ENCODE data around the gene CSRNP3.

Gene CSRNP3

DNA sequence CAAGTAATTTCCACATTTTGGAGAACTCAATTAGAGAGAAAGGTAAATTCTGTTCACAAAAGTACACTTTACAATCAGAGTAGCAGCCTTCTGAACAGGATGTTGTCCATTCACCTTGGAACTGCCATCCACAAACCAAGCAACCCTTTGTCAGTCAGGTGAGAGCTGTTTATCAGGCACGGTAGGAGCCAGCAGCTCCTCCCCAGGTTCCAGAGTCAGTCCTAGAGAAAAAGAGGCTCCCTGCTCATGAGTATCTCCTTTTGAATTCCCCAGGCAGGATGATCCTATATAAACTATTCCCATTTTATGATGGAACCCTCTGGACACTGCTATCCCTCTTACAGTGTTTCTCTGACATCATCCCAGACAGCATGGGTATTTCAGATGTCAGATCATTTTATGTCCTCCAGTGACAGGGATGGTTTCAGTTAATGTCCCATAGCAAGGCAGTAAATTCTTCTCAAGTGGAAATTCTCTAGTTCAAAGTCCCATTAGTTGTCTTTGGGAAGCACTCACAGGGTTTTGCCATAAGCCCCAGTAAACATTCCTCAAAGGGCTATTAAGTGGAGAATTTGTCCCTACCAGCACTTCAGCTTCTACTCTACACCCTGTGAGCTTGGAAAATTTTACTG is 34.5 kb upstream of the CSRNP3 start:
- TF ChIP-seq Cebpa-rat (IDR thresholded peaks at IDR 0.05) = no peak
- H3K27me3 ChIP-seq = no peaks in the 10 kb centered on the region
- no peaks in the 10 kb centered on the region for H4K20me1 ChIP-seq
- H3K27ac ChIP-seq = no peak overlapping the region
- peaks cover 0 to 4% (median 0%) of the 10 kb centered on the region in 11 experiments; a peak in 2 of 22 replicates for H3K9me3 ChIP-seq (replicated peaks in 1 of 11)
- no peak overlapping the region for H3K4me3 ChIP-seq
- no peak overlapping the region; a peak in 1 of 22 replicates for H3K4me2 ChIP-seq
- no peaks in the 10 kb centered on the region for H3K36me3 ChIP-seq
- H3K4me1 ChIP-seq = peaks cover 6 to 28% (median 15%) of the 10 kb centered on the region in 10 experiments; a peak in 19 of 20 replicates
- no peak overlapping the region for H3K9ac ChIP-seq

DNA sequence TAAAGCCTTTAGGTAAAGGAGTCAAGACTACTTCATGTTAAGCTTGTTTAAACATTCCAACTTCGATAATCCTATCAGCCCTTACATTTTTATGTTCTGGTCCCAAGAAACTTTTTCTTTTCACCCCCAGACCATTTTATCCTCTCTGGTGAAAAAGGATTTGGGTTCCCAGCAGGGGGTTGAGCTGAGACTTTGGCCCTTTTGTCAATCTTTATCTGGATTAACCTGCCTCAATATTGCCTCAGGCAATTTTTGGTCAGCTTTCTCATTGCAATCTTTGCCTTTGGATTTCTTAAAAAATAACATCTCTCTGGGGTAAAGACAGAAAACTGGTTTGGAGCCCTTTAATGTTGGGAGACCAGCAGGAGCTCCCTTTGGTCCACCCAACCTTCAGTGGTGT is 33.9 kb upstream of the CSRNP3 start:
- Histone ChIP-seq H3K27me3 (no peaks in the 10 kb centered on the region), H3K27ac (no peak overlapping the region), H3K4me1 (peaks cover 6 to 34% (median 21%) of the 10 kb centered on the region in 10 experiments; a peak in 19 of 20 replicates), H3K4me3 (no peak overlapping the region), H3K36me3 (no peaks in the 10 kb centered on the region), H3K4me2 (peak overlapping the region in 6 of 11 experiments; percentile 62 to 81 (median 72); a peak in 8 of 22 replicates), H4K20me1 (no peaks in the 10 kb centered on the region), H3K9ac (no peak overlapping the region), H3K9me3 (replicated peaks in 1 of 11) (peaks cover 0 to 4% (median 0%) of the 10 kb centered on the region in 11 experiments; a peak in 2 of 22 replicates)
- no peak for TF ChIP-seq Cebpa-rat (IDR thresholded peaks at IDR 0.05)

DNA sequence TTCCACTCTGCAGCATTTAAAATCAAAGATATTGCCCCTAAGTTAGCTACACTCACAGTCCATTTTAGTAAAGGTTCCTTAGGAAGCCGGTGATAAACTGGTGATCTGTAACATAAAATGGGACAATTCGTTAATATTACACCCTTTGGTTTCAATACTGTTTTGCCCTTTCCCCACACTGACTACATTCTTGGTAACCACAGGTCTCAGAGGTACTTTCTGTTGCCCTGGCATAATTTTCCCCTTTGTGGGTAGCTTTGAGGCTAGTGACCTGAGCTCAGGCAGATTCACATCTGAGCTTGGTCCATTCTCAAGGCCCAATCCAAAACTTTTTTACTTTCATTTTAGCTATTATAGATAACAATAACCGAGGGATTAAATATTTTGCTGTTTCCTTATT is 32.9 kb upstream of the CSRNP3 start:
- H3K4me2 ChIP-seq = peak overlapping the region in 10 of 11 experiments; percentile 45 to 81 (median 64); a peak in 20 of 22 replicates
- H3K27ac ChIP-seq = peak overlapping the region in 1 of 11 experiments; percentile 25; a peak in 2 of 22 replicates
- no peaks in the 10 kb centered on the region for H4K20me1 ChIP-seq
- H3K9ac ChIP-seq = peak overlapping the region in 1 of 11 experiments; percentile 30; a peak in 1 of 22 replicates
- H3K36me3 ChIP-seq = no peaks in the 10 kb centered on the region
- no peaks in the 10 kb centered on the region for H3K27me3 ChIP-seq
- no peak overlapping the region for H3K4me3 ChIP-seq
- no peak for TF ChIP-seq Cebpa-rat (IDR thresholded peaks at IDR 0.05)
- H3K9me3 ChIP-seq (replicated peaks in 1 of 11) = peaks cover 0 to 4% (median 0%) of the 10 kb centered on the region in 11 experiments; a peak in 2 of 22 replicates
- peaks cover 6 to 36% (median 21%) of the 10 kb centered on the region in 10 experiments; a peak in 19 of 20 replicates for H3K4me1 ChIP-seq

DNA sequence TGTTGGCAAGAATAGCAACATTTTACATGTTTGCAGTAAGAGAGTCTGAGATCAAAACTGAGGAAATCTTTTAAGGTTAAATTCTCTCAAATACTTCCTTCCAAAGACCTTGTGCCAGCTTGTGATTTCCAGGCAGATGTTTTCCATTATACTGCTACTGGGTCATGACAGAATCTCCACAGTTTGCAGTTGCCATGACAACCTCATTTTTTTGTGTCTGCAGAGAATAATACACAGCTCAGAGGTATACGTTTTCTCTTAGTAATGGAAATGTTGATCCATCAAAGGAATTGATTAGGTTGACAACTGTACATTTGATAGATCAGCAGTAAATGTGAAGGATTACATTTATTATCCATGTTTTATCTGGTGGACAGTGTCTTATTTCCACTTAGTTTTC is 29.1 kb upstream of the CSRNP3 start:
- H4K20me1 ChIP-seq = no peaks in the 10 kb centered on the region
- H3K4me2 ChIP-seq = peak overlapping the region in 4 of 11 experiments; percentile 6 to 47 (median 38); a peak in 7 of 22 replicates
- H3K9ac ChIP-seq = no peak overlapping the region
- no peak for TF ChIP-seq Cebpa-rat (IDR thresholded peaks at IDR 0.05)
- H3K4me1 ChIP-seq = peaks cover 6 to 58% (median 32%) of the 10 kb centered on the region in 10 experiments; a peak in 19 of 20 replicates
- no peaks in the 10 kb centered on the region for H3K36me3 ChIP-seq
- no peak overlapping the region for H3K27ac ChIP-seq
- peaks cover 0 to 15% (median 5%) of the 10 kb centered on the region in 11 experiments; a peak in 10 of 22 replicates for H3K9me3 ChIP-seq (replicated peaks in 1 of 11)
- no peaks in the 10 kb centered on the region for H3K27me3 ChIP-seq
- H3K4me3 ChIP-seq = no peak overlapping the region

DNA sequence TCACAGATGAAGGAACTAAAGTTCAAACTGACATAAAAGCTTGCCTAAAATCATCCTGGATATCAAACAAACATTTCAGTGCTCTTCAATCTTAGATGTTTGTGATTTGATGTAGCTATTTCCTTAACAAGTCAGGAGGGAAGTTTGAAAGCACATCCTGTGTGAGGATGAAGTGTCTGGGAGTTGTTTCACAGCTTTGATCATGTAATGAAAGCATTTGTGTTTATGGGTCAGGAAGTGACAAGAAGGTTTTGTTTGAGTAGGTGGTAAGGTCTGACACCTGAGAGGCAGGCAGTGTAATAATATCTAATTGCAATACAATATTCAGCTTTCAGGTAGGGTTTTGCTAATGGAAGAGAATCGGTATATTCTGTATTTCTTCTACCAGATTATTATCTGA is 26.0 kb upstream of the CSRNP3 start:
- no peaks in the 10 kb centered on the region for H3K27me3 ChIP-seq
- H3K9ac ChIP-seq = no peak overlapping the region
- H3K36me3 ChIP-seq = no peaks in the 10 kb centered on the region
- H3K4me1 ChIP-seq = peaks cover 0 to 36% (median 19%) of the 10 kb centered on the region in 10 experiments; a peak in 11 of 20 replicates
- H3K4me2 ChIP-seq = peak overlapping the region in 6 of 11 experiments; percentile 18 to 32 (median 25); a peak in 8 of 22 replicates
- H3K4me3 ChIP-seq = no peak overlapping the region
- H3K27ac ChIP-seq = no peak overlapping the region
- no peaks in the 10 kb centered on the region for H4K20me1 ChIP-seq
- H3K9me3 ChIP-seq (replicated peaks in 1 of 11) = peaks cover 0 to 22% (median 10%) of the 10 kb centered on the region in 11 experiments; a peak in 11 of 22 replicates
- TF ChIP-seq Cebpa-rat (IDR thresholded peaks at IDR 0.05) = no peak

DNA sequence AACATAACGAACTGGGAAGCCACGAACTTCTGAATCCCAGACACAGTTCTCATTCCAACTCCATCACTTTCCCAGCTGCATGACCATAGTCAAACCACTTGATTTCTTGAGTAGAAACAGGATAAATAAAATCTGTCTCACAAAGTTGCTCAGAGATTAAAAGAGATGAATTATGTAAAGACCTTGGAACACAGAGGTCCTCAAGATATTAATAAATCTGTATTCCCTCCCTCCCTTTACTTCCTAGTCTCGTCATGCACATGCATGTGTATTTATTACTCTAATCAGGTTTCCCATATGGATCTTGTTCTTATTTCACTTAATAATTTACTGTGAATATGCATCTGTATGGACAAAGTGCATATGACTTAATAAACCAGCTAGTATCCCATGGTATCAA is 21.1 kb upstream of the CSRNP3 start:
- H3K9me3 ChIP-seq (replicated peaks in 1 of 11) = peaks cover 0 to 21% (median 10%) of the 10 kb centered on the region in 11 experiments; a peak in 11 of 22 replicates
- H3K4me2 ChIP-seq = no peak overlapping the region
- H3K27me3 ChIP-seq = no peaks in the 10 kb centered on the region
- no peaks in the 10 kb centered on the region for H3K36me3 ChIP-seq
- H3K9ac ChIP-seq = no peak overlapping the region
- no peak for TF ChIP-seq Cebpa-rat (IDR thresholded peaks at IDR 0.05)
- H3K27ac ChIP-seq = no peak overlapping the region
- peaks cover 0 to 17% (median 5%) of the 10 kb centered on the region in 10 experiments; a peak in 11 of 20 replicates for H3K4me1 ChIP-seq
- no peaks in the 10 kb centered on the region for H4K20me1 ChIP-seq
- H3K4me3 ChIP-seq = no peak overlapping the region

DNA sequence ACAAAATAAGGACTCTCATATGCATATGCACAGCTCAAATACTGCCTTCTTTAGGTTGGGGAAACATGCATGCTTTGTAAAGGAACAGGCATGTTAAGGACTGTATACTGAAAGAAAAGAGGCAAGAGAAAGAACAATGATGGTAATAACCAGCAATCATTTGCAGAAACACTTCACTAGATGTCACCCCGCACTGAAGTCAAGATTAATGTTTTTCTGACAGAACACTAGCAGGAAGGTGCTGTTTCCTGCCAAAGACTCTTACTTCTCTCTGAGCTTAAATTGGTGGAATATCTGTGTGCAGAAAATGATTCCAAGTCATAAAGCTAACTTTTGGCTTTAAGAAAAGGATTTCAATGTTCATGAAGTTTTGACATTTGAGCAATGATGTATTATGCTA is 19.3 kb upstream of the CSRNP3 start:
- no peak for TF ChIP-seq Cebpa-rat (IDR thresholded peaks at IDR 0.05)
- H3K36me3 ChIP-seq = no peaks in the 10 kb centered on the region
- no peak overlapping the region for H3K9ac ChIP-seq
- H3K4me1 ChIP-seq = peaks cover 0 to 5% (median 0%) of the 10 kb centered on the region in 10 experiments; a peak in 1 of 20 replicates
- H3K27ac ChIP-seq = no peak overlapping the region
- no peaks in the 10 kb centered on the region for H4K20me1 ChIP-seq
- H3K9me3 ChIP-seq (replicated peaks in 1 of 11) = peaks cover 0 to 12% (median 6%) of the 10 kb centered on the region in 11 experiments; a peak in 8 of 22 replicates
- no peaks in the 10 kb centered on the region for H3K27me3 ChIP-seq
- no peak overlapping the region for H3K4me2 ChIP-seq
- no peak overlapping the region for H3K4me3 ChIP-seq

DNA sequence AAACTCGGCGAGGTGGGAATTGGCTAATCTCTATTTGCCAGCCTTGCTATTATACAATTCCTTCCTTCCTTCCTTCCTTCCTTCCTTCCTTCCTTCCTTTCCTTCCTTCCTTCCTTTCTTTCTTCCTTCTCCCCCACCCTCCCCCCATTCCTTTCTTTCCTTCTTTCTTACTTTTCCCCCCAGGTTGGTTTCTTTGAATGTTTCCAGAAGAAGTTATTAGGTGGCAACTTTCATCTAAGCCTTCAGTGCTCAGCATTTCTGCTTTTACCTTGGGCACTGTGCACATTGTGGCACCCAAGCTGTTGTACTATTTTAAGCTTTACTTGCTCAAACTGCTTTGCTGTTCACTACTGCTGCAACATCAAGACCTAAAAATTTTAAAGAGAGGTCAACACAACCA is 17.2 kb upstream of the CSRNP3 start:
- no peak overlapping the region for H3K9ac ChIP-seq
- no peak overlapping the region for H3K27ac ChIP-seq
- no peaks in the 10 kb centered on the region for H3K27me3 ChIP-seq
- H3K4me3 ChIP-seq = no peak overlapping the region
- no peaks in the 10 kb centered on the region for H4K20me1 ChIP-seq
- H3K36me3 ChIP-seq = no peaks in the 10 kb centered on the region
- H3K4me2 ChIP-seq = no peak overlapping the region
- no peak for TF ChIP-seq Cebpa-rat (IDR thresholded peaks at IDR 0.05)
- H3K9me3 ChIP-seq (replicated peaks in 1 of 11) = peaks cover 0 to 6% (median 0%) of the 10 kb centered on the region in 11 experiments; a peak in 3 of 22 replicates
- H3K4me1 ChIP-seq = peaks cover 0 to 7% (median 0%) of the 10 kb centered on the region in 10 experiments; a peak in 3 of 20 replicates

DNA sequence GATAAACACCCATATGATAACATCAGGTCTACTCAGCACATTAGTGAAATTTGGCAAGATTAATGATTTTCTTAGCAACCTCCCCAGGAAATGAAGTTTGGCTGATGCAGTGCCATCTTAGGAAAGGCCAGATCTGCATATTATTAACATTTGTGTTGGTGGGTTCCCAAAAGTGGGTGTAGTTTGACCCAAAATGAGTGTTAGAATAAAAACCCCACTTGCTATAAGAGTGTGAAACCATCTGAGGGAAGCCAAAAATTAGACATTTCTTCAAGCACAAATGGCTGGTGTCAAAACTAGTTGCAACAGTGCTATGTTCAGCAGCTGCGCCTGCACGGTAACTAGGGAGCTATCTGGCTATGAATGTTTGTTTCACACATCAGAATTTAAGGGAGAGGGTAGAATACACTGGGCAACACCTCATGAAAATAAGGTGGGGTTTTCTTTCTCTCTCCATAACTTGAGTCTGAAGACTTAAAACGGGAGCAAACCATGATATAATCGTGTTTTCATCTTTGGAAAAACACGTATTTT is 15.9 kb upstream of the CSRNP3 start:
- Histone ChIP-seq H3K36me3 (no peaks in the 10 kb centered on the region), H3K9ac (no peak overlapping the region), H3K4me3 (no peak overlapping the region), H3K4me2 (no peak overlapping the region), H4K20me1 (no peaks in the 10 kb centered on the region), H3K27ac (no peak overlapping the region), H3K4me1 (peaks cover 0 to 7% (median 0%) of the 10 kb centered on the region in 10 experiments; a peak in 3 of 20 replicates), H3K9me3 (replicated peaks in 1 of 11) (peaks cover 0 to 6% (median 0%) of the 10 kb centered on the region in 11 experiments; a peak in 4 of 22 replicates), H3K27me3 (no peaks in the 10 kb centered on the region)
- TF ChIP-seq Cebpa-rat (IDR thresholded peaks at IDR 0.05) = no peak
